Measurements from ENCODE around the gene VAV1. TPM values are rescaled to one million over a fixed set of nuclear protein-coding genes. Genes with fewer than 3 reads are reported as not detected.
A peak's percentile ranks its signal among the peaks of the same experiment; 100 is the strongest.

Gene VAV1
- total RNA-seq, 5 donors from 2014 or later (not counting 1 experiment from before 2014, with no cell fraction given) = 82.5 to 114 (median 92.2) TPM

GRCh38 chr19:6861683-6862286, 89.3 kb downstream of the VAV1 start:
- POLR2A ChIA-PET = interaction anchor here (0.6 to 0.7 kb wide), 3 partner anchors 11 to 1081 kb away, joined by 3 to 4 read pairs (median 3); no protein-coding TSS in a partner anchor
- no peak for ATAC-seq (replicated peaks in 1 of 4)
- Histone ChIP-seq H3K4me1 (ENCODE audit: control insufficient read depth in 1 of 2, extremely low read depth in 1 of 2, insufficient read depth in 2 of 2, low read length in 2 of 2) (peaks cover 5 to 20% of the 10 kb centered on the region in 2 experiments), H3K36me3 (ENCODE audit: control insufficient read depth in 2 of 2, extremely low read depth in 1 of 2, insufficient read depth in 1 of 2, low read length in 1 of 2) (peaks cover 0 to 10% of the 10 kb centered on the region in 2 donors), H3K27ac (ENCODE audit: low read length) (peak overlapping the region; percentile 54), H3K4me3 (ENCODE audit: control insufficient read depth in 1 of 2, extremely low read depth in 1 of 2, low read length in 1 of 2) (no peak overlapping the region), H3K27me3 (replicated peaks in 1 of 2; ENCODE audit: control insufficient read depth in 2 of 2, extremely low read depth in 1 of 2, insufficient read depth in 2 of 2, low read length in 1 of 2) (no peaks in the 10 kb centered on the region), H3K9me3 (no peaks in the 10 kb centered on the region)
- Mint-ChIP-seq H3K27ac (peak overlapping the region; percentile 82 to 83), H3K9me3 (no peaks in the 10 kb centered on the region), H3K4me3 (no peak overlapping the region), H3K36me3 (peaks cover 7% of the 10 kb centered on the region), H3K4me1 (peaks cover 18 to 31% (median 23%) of the 10 kb centered on the region in 3 donors), H3K27me3 (no peaks in the 10 kb centered on the region)
- peak in 1 of 35 experiments; percentile 22 for DNase-seq
- WGBS (ENCODE audit: insufficient coverage) = 100% methylated on average over 1 of the region's 10 CpGs
- CTCF ChIA-PET = interaction anchor here in 1 of 2 donors (0.6 to 1.1 kb wide), 3 partner anchors 215 to 345 kb away, joined by 3 to 6 read pairs (median 3); no protein-coding TSS in a partner anchor

DNA sequence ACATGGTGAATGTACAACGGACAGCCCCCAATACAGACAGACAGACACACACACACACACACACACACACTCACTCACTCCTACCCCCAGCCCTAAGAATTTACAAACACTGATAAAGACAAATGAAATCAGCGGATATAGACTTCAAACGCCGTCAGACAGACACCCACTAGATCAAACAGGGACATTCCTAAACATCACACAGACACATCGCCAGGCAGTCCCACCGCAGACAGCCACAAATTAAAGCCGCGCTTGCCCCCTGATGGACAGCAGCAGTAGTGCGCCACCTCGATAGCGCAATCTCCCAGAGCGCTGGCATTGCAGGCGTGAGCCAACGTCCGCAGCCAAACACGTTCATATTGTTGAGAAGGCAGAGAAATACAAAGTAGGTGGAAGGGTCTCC, 90.2 kb downstream of the VAV1 start:
- peaks cover 0 to 3% of the 10 kb centered on the region in 2 donors for H3K36me3 ChIP-seq (ENCODE audit: control insufficient read depth in 2 of 2, extremely low read depth in 1 of 2, insufficient read depth in 1 of 2, low read length in 1 of 2)
- DNase-seq (peak; percentile 80 to 95 (median 87)), ATAC-seq (replicated peaks in 1 of 4) (peak; percentile 87 to 92 (median 90))
- H3K27ac ChIP-seq (ENCODE audit: low read length) = peak overlapping the region; percentile 54
- ChIA-PET CTCF (interaction anchor here (0.6 to 2.6 kb wide), 14 partner anchors 11 to 346 kb away, joined by 3 to 51 read pairs (median 4); partner anchors contain the start of genes GPR108 (in 1 of the 2), SH2D3A (in 1 of the 2) and VAV1 (in 1 of the 2)), POLR2A (interaction anchor here (0.6 to 0.9 kb wide), 5 partner anchors 12 to 1080 kb away, joined by 3 to 8 read pairs (median 4); partner anchors contain the start of gene VAV1 (in 1 of the 2))
- no peaks in the 10 kb centered on the region for H3K9me3 Mint-ChIP-seq
- peak overlapping the region; percentile 69 to 86 (median 85) for H3K4me3 Mint-ChIP-seq
- peak overlapping the region; percentile 41 to 62 for H3K4me3 ChIP-seq (ENCODE audit: control insufficient read depth in 1 of 2, extremely low read depth in 1 of 2, low read length in 1 of 2)
- no peaks in the 10 kb centered on the region for H3K9me3 ChIP-seq
- WGBS (ENCODE audit: insufficient coverage) = 2% methylated on average over 11 of the region's 16 CpGs
- H3K4me1 ChIP-seq (ENCODE audit: control insufficient read depth in 1 of 2, extremely low read depth in 1 of 2, insufficient read depth in 2 of 2, low read length in 2 of 2) = peaks cover 5 to 20% of the 10 kb centered on the region in 2 experiments
- no peaks in the 10 kb centered on the region for H3K27me3 Mint-ChIP-seq
- peak overlapping the region; percentile 66 to 83 for H3K27ac Mint-ChIP-seq
- H3K36me3 Mint-ChIP-seq = no peaks in the 10 kb centered on the region
- H3K27me3 ChIP-seq (replicated peaks in 1 of 2; ENCODE audit: control insufficient read depth in 2 of 2, extremely low read depth in 1 of 2, insufficient read depth in 2 of 2, low read length in 1 of 2) = no peaks in the 10 kb centered on the region
- peaks cover 18 to 32% (median 28%) of the 10 kb centered on the region in 3 donors for H3K4me1 Mint-ChIP-seq

DNA sequence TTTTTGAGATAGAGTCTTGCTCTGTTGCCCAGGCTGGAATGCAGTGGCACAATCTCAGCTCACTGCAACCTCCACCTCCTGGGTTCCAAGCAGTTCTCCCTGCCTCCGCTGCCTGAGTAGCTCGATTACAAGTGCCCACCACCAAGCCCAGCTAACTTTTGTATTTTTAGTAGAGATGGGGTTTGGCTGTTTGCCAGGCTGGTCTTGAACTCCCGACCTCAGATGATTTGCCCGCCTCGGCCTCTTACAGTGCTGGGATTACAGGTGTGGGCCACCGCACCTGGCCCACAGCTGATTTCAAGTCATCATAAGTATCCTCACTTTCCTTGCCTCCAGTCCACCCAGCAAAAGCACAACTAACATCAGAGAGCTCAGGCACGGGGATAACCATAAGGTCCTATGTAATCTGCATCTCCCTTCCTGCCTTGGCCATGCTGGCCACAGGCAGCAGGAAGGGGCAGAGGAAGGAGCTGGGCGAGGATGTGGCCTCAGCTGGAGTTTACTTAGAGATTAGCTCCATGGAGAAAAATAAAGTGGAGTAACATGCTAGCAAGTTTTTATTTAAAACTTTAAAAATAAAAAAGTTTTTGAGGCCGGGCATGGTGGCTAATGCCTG, 91.9 kb downstream of the VAV1 start:
- Mint-ChIP-seq H3K4me3 (no peak overlapping the region), H3K4me1 (peaks cover 28 to 45% (median 37%) of the 10 kb centered on the region in 3 donors), H3K9me3 (no peaks in the 10 kb centered on the region), H3K36me3 (no peaks in the 10 kb centered on the region), H3K27ac (peak overlapping the region in 1 of 2 donors; percentile 27), H3K27me3 (no peaks in the 10 kb centered on the region)
- Histone ChIP-seq H3K36me3 (ENCODE audit: control insufficient read depth in 2 of 2, extremely low read depth in 1 of 2, insufficient read depth in 1 of 2, low read length in 1 of 2) (no peaks in the 10 kb centered on the region), H3K9me3 (no peaks in the 10 kb centered on the region), H3K4me3 (ENCODE audit: control insufficient read depth in 1 of 2, extremely low read depth in 1 of 2, low read length in 1 of 2) (no peak overlapping the region), H3K4me1 (ENCODE audit: control insufficient read depth in 1 of 2, extremely low read depth in 1 of 2, insufficient read depth in 2 of 2, low read length in 2 of 2) (peaks cover 11 to 32% of the 10 kb centered on the region in 2 experiments), H3K27me3 (replicated peaks in 1 of 2; ENCODE audit: control insufficient read depth in 2 of 2, extremely low read depth in 1 of 2, insufficient read depth in 2 of 2, low read length in 1 of 2) (no peaks in the 10 kb centered on the region), H3K27ac (ENCODE audit: low read length) (no peak overlapping the region)
- no peak for ATAC-seq (replicated peaks in 1 of 4)
- CTCF ChIA-PET = interaction anchor here (0.6 to 2.6 kb wide), 17 partner anchors 20 to 348 kb away, joined by 3 to 51 read pairs (median 4); partner anchors contain the start of genes GPR108 (in 1 of the 2), SH2D3A (in 1 of the 2) and VAV1 (in 1 of the 2)
- DNase-seq = no peak
- POLR2A ChIA-PET = no interaction called here
- 89% methylated on average over 3 of the region's 9 CpGs for WGBS (ENCODE audit: insufficient coverage)

- DNase-seq (no peak), ATAC-seq (replicated peaks in 1 of 4) (no peak)
- H3K27me3 Mint-ChIP-seq = no peaks in the 10 kb centered on the region
- no peak overlapping the region for H3K4me3 Mint-ChIP-seq
- Histone ChIP-seq H3K9me3 (no peaks in the 10 kb centered on the region), H3K36me3 (ENCODE audit: control insufficient read depth in 2 of 2, extremely low read depth in 1 of 2, insufficient read depth in 1 of 2, low read length in 1 of 2) (no peaks in the 10 kb centered on the region), H3K27ac (ENCODE audit: low read length) (no peak overlapping the region), H3K4me3 (ENCODE audit: control insufficient read depth in 1 of 2, extremely low read depth in 1 of 2, low read length in 1 of 2) (no peak overlapping the region), H3K4me1 (ENCODE audit: control insufficient read depth in 1 of 2, extremely low read depth in 1 of 2, insufficient read depth in 2 of 2, low read length in 2 of 2) (peaks cover 11 to 32% of the 10 kb centered on the region in 2 experiments), H3K27me3 (replicated peaks in 1 of 2; ENCODE audit: control insufficient read depth in 2 of 2, extremely low read depth in 1 of 2, insufficient read depth in 2 of 2, low read length in 1 of 2) (no peaks in the 10 kb centered on the region)
- 90% methylated on average over 8 of the region's 10 CpGs for WGBS (ENCODE audit: insufficient coverage)
- POLR2A ChIA-PET = interaction anchor here in 1 of 2 donors (0.6 kb wide), 1 partner anchor 96 kb away, joined by 10 read pairs; no protein-coding TSS in a partner anchor
- H3K36me3 Mint-ChIP-seq = no peaks in the 10 kb centered on the region
- no peaks in the 10 kb centered on the region for H3K9me3 Mint-ChIP-seq
- CTCF ChIA-PET = interaction anchor here in 1 of 2 donors (0.6 kb wide), 1 partner anchor 39 kb away, joined by 5 read pairs; no protein-coding TSS in a partner anchor
- H3K4me1 Mint-ChIP-seq = peaks cover 32 to 51% (median 39%) of the 10 kb centered on the region in 3 donors
- peak overlapping the region in 1 of 2 donors; percentile 45 for H3K27ac Mint-ChIP-seq
Observed at GRCh38 chr19:6865849-6866248, 93.3 kb downstream of the VAV1 start.

GRCh38 chr19:6866741-6867151, 94.2 kb downstream of the VAV1 start:
- no peak for ATAC-seq (replicated peaks in 1 of 4)
- H3K27ac Mint-ChIP-seq = peak overlapping the region; percentile 59 to 77

DNA sequence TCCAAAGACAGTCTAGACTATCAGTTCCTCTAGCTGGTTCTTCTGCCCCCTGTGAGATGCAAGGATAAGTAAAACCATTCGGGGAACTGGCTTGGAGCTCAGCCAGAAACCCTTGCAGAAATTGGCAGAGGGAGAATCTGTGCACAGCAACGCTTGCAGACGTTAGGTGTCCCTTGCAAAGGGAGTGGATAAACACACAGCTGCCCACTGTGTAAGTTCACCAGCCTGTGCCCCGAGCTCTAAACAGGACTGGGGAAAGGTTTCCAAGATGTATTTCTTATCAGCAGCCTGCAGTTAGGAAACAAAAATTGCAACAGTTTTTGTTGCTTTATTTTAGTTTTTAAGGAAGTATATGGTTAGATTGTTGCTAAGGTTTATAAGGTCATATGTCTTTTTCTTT, 95.8 kb downstream of the VAV1 start:
- ATAC-seq (replicated peaks in 1 of 4) (no peak), DNase-seq (peak in 1 of 35 experiments; percentile 19)
- Histone ChIP-seq H3K9me3 (no peaks in the 10 kb centered on the region), H3K4me1 (ENCODE audit: control insufficient read depth in 1 of 2, extremely low read depth in 1 of 2, insufficient read depth in 2 of 2, low read length in 2 of 2) (peaks cover 6 to 14% of the 10 kb centered on the region in 2 experiments), H3K27ac (ENCODE audit: low read length) (no peak overlapping the region), H3K4me3 (ENCODE audit: control insufficient read depth in 1 of 2, extremely low read depth in 1 of 2, low read length in 1 of 2) (no peak overlapping the region), H3K27me3 (replicated peaks in 1 of 2; ENCODE audit: control insufficient read depth in 2 of 2, extremely low read depth in 1 of 2, insufficient read depth in 2 of 2, low read length in 1 of 2) (no peaks in the 10 kb centered on the region), H3K36me3 (ENCODE audit: control insufficient read depth in 2 of 2, extremely low read depth in 1 of 2, insufficient read depth in 1 of 2, low read length in 1 of 2) (no peaks in the 10 kb centered on the region)
- POLR2A ChIA-PET = no interaction called here
- Mint-ChIP-seq H3K4me1 (peaks cover 19 to 31% (median 25%) of the 10 kb centered on the region in 3 donors), H3K4me3 (peak overlapping the region in 1 of 3 donors; percentile 62), H3K36me3 (peaks cover 3% of the 10 kb centered on the region), H3K27ac (peak overlapping the region; percentile 70 to 81), H3K9me3 (peaks cover 0 to 6% (median 0%) of the 10 kb centered on the region in 3 donors), H3K27me3 (no peaks in the 10 kb centered on the region)
- CTCF ChIA-PET = interaction anchor here in 1 of 2 donors (0.5 to 0.6 kb wide), 2 partner anchors 19 to 363 kb away, joined by 3 to 4 read pairs; no protein-coding TSS in a partner anchor
- WGBS (ENCODE audit: insufficient coverage) = 31% methylated on average over 3 of the region's 4 CpGs

More at GRCh38 chr19:6866741-6867151, 94.2 kb downstream of the VAV1 start:
- H3K36me3 ChIP-seq (ENCODE audit: control insufficient read depth in 2 of 2, extremely low read depth in 1 of 2, insufficient read depth in 1 of 2, low read length in 1 of 2) = no peaks in the 10 kb centered on the region
- POLR2A ChIA-PET = interaction anchor here in 1 of 2 donors (0.6 kb wide), 1 partner anchor 17 kb away, joined by 4 read pairs; no protein-coding TSS in a partner anchor
- 89% methylated on average over 6 of the region's 6 CpGs for WGBS (ENCODE audit: insufficient coverage)
- Mint-ChIP-seq H3K4me1 (peaks cover 29 to 44% (median 34%) of the 10 kb centered on the region in 3 donors), H3K4me3 (no peak overlapping the region), H3K36me3 (no peaks in the 10 kb centered on the region), H3K27me3 (no peaks in the 10 kb centered on the region), H3K9me3 (peaks cover 0 to 1% (median 0%) of the 10 kb centered on the region in 3 donors)
- peaks cover 11 to 29% of the 10 kb centered on the region in 2 experiments for H3K4me1 ChIP-seq (ENCODE audit: control insufficient read depth in 1 of 2, extremely low read depth in 1 of 2, insufficient read depth in 2 of 2, low read length in 2 of 2)
- no peaks in the 10 kb centered on the region for H3K9me3 ChIP-seq
- no peak overlapping the region for H3K27ac ChIP-seq (ENCODE audit: low read length)
- DNase-seq = no peak
- no peaks in the 10 kb centered on the region for H3K27me3 ChIP-seq (replicated peaks in 1 of 2; ENCODE audit: control insufficient read depth in 2 of 2, extremely low read depth in 1 of 2, insufficient read depth in 2 of 2, low read length in 1 of 2)
- CTCF ChIA-PET = interaction anchor here in 1 of 2 donors (0.5 to 1.2 kb wide), 2 partner anchors 128 to 537 kb away, joined by 3 read pairs; no protein-coding TSS in a partner anchor
- no peak overlapping the region for H3K4me3 ChIP-seq (ENCODE audit: control insufficient read depth in 1 of 2, extremely low read depth in 1 of 2, low read length in 1 of 2)
